Mesendoderm (in vitro differentiated cells): ENCODE results near the gene SMTN.

ENCODE experiments used
- DNase-seq: peaks from one replicate; pipeline ENCODE4 v3.0.0; 2013
- H2AK5ac ChIP-seq: 2 replicates; pipeline ENCODE4 v1.6.1; 2013; ENCODE audit warnings: low read length, inconsistent platforms
- H2BK120ac ChIP-seq: 2 replicates; pipeline ENCODE4 v1.6.1; 2013; ENCODE audit warnings: low read depth, mild to moderate bottlenecking, low read length, moderate library complexity, mixed read lengths
- H2BK15ac ChIP-seq: replicated peaks from 2 replicates; pipeline ENCODE4 v1.6.1; 2013; ENCODE audit warnings: low read depth, mild to moderate bottlenecking, moderate library complexity
- H2BK5ac ChIP-seq: 2 replicates; pipeline ENCODE4 v1.6.1; 2013; ENCODE audit warnings: low read length, inconsistent platforms
- H3K18ac ChIP-seq: 2 replicates; pipeline ENCODE4 v1.6.1; 2013; ENCODE audit warnings: mild to moderate bottlenecking, low read length, mixed read lengths
- H3K23ac ChIP-seq: one replicate; pipeline ENCODE4 v1.6.1; 2013; ENCODE audit warnings: low read length
- H3K27ac ChIP-seq: 2 replicates; pipeline ENCODE4 v1.5.1; 2013; ENCODE audit warnings: low read depth, mild to moderate bottlenecking, inconsistent platforms, low read length, moderate library complexity
- H3K27me3 ChIP-seq: 2 replicates; pipeline ENCODE4 v1.6.1; 2013; ENCODE audit warnings: low read length, control low read depth, mild to moderate bottlenecking, inconsistent platforms; ENCODE audit not compliant: insufficient read depth, poor library complexity
- H3K36me3 ChIP-seq: 2 replicates; pipeline ENCODE4 v1.6.1; 2013; ENCODE audit warnings: low read length, inconsistent platforms; ENCODE audit not compliant: control insufficient read depth, insufficient read depth
- H3K4ac ChIP-seq: one replicate; pipeline ENCODE4 v1.6.1; 2013; ENCODE audit warnings: low read depth, mild to moderate bottlenecking, low read length, moderate library complexity
- H3K4me1 ChIP-seq: 2 replicates; pipeline ENCODE4 v1.6.1; 2013; ENCODE audit warnings: low read depth, low read length, inconsistent platforms; ENCODE audit not compliant: control insufficient read depth
- H3K4me2 ChIP-seq: 2 replicates; pipeline ENCODE4 v1.6.1; 2013; ENCODE audit warnings: low read length
- H3K4me3 ChIP-seq: 2 replicates; pipeline ENCODE4 v1.5.1; 2013; ENCODE audit warnings: mild to moderate bottlenecking, low read length
- H3K56ac ChIP-seq: one replicate; pipeline ENCODE4 v1.6.1; 2013; ENCODE audit warnings: low read length
- H3K79me1 ChIP-seq: 2 replicates; pipeline ENCODE4 v1.6.1; 2013; ENCODE audit warnings: low read length, inconsistent platforms
- H3K79me2 ChIP-seq: 2 replicates; pipeline ENCODE4 v1.6.1; 2013; ENCODE audit warnings: mild to moderate bottlenecking, low read length; ENCODE audit not compliant: control insufficient read depth, insufficient read depth
- H3K9ac ChIP-seq: 2 replicates; pipeline ENCODE4 v1.6.1; 2013; ENCODE audit warnings: low read length, inconsistent platforms
- H4K5ac ChIP-seq: one replicate; pipeline ENCODE4 v1.6.1; 2013; ENCODE audit warnings: low read length
- H4K8ac ChIP-seq: one replicate; pipeline ENCODE4 v1.6.1; 2013; ENCODE audit warnings: low read depth, mild to moderate bottlenecking, control low read depth, low read length, moderate library complexity
- WGBS: extraction: QIAGEN DNeasy Blood & Tissue Kit; methylation state at CpG from one replicate; pipeline ENCODE4 v1.1.7; 2013; ENCODE audit warnings: low lambda C conversion rate, missing lambda C conversion rate; ENCODE audit not compliant: insufficient coverage; ENCODE audit errors: extremely low coverage; 5-methylcytosine and 5-hydroxymethylcytosine counted together

SMTN gene

GRCh38 chr22:31098632-31099110, 17.6 kb downstream of the SMTN start:
- no peaks in the 10 kb centered on the region for H3K36me3 ChIP-seq
- no peak overlapping the region for H3K27ac ChIP-seq
- H3K18ac ChIP-seq: no peak overlapping the region
- no peak overlapping the region for H4K5ac ChIP-seq
- no peaks in the 10 kb centered on the region for H3K79me2 ChIP-seq
- DNase-seq: peak; percentile 81
- no peak overlapping the region for H3K23ac ChIP-seq
- H3K27me3 ChIP-seq: no peaks in the 10 kb centered on the region
- no peak overlapping the region for H2BK5ac ChIP-seq
- H2BK120ac ChIP-seq: no peak overlapping the region
- no peak overlapping the region for H3K4me3 ChIP-seq
- H2AK5ac ChIP-seq: no peak overlapping the region
- peak overlapping the region; percentile 45 for H3K56ac ChIP-seq
- no peak overlapping the region for H3K4ac ChIP-seq
- WGBS: no CpG with 5 or more reads among the region's 36 CpGs
- H3K4me2 ChIP-seq: peak overlapping the region; percentile 12
- peak overlapping the region; percentile 49 for H3K9ac ChIP-seq
- H2BK15ac ChIP-seq: no peak overlapping the region
- no peak overlapping the region for H4K8ac ChIP-seq
- peaks cover 2% of the 10 kb centered on the region for H3K4me1 ChIP-seq
- H3K79me1 ChIP-seq: no peaks in the 10 kb centered on the region

GRCh38 chr22:31099386-31099785, 18.3 kb downstream of the SMTN start:
- Histone ChIP-seq H3K36me3 (no peaks in the 10 kb centered on the region), H3K4me3 (no peak overlapping the region), H3K9ac (no peak overlapping the region), H3K27ac (no peak overlapping the region), H3K4ac (no peak overlapping the region), H2AK5ac (no peak overlapping the region), H2BK5ac (no peak overlapping the region), H3K4me2 (no peak overlapping the region), H4K5ac (no peak overlapping the region), H3K4me1 (peaks cover 2% of the 10 kb centered on the region), H3K79me1 (no peaks in the 10 kb centered on the region), H3K56ac (no peak overlapping the region), H4K8ac (no peak overlapping the region), H3K23ac (no peak overlapping the region), H3K18ac (no peak overlapping the region), H3K79me2 (no peaks in the 10 kb centered on the region), H3K27me3 (no peaks in the 10 kb centered on the region), H2BK120ac (no peak overlapping the region), H2BK15ac (no peak overlapping the region)
- DNase-seq: no peak
- WGBS: no CpG with 5 or more reads among the region's 6 CpGs

- WGBS: no CpG with 5 or more reads among the region's 34 CpGs
- no peak overlapping the region for H3K4me2 ChIP-seq
- H2AK5ac ChIP-seq: no peak overlapping the region
- no peak overlapping the region for H4K8ac ChIP-seq
- no peaks in the 10 kb centered on the region for H3K79me1 ChIP-seq
- no peak overlapping the region for H3K23ac ChIP-seq
- H3K27me3 ChIP-seq: no peaks in the 10 kb centered on the region
- no peak overlapping the region for H3K9ac ChIP-seq
- no peak overlapping the region for H3K27ac ChIP-seq
- no peaks in the 10 kb centered on the region for H3K36me3 ChIP-seq
- H3K79me2 ChIP-seq: no peaks in the 10 kb centered on the region
- H3K4me1 ChIP-seq: peaks cover 2% of the 10 kb centered on the region
- H2BK5ac ChIP-seq: no peak overlapping the region
- no peak overlapping the region for H4K5ac ChIP-seq
- no peak for DNase-seq
- no peak overlapping the region for H2BK120ac ChIP-seq
- H2BK15ac ChIP-seq: no peak overlapping the region
- no peak overlapping the region for H3K4ac ChIP-seq
- H3K4me3 ChIP-seq: no peak overlapping the region
- no peak overlapping the region for H3K18ac ChIP-seq
- H3K56ac ChIP-seq: no peak overlapping the region
Observed at GRCh38 chr22:31099841-31100761, 19.0 kb downstream of the SMTN start.

GRCh38 chr22:31100762-31101525, 19.8 kb downstream of the SMTN start:
- Histone ChIP-seq H2BK15ac (no peak overlapping the region), H3K27ac (no peak overlapping the region), H2AK5ac (no peak overlapping the region), H3K79me1 (no peaks in the 10 kb centered on the region), H3K4me2 (no peak overlapping the region), H3K36me3 (no peaks in the 10 kb centered on the region), H3K4me1 (peaks cover 4% of the 10 kb centered on the region), H3K18ac (no peak overlapping the region), H3K23ac (no peak overlapping the region), H3K79me2 (no peaks in the 10 kb centered on the region), H3K4me3 (no peak overlapping the region), H2BK120ac (no peak overlapping the region), H4K8ac (no peak overlapping the region), H4K5ac (no peak overlapping the region), H3K9ac (no peak overlapping the region), H3K27me3 (no peaks in the 10 kb centered on the region), H3K56ac (no peak overlapping the region), H2BK5ac (no peak overlapping the region), H3K4ac (no peak overlapping the region)
- WGBS: no CpG with 5 or more reads among the region's 18 CpGs
- no peak for DNase-seq

GRCh38 chr22:31102441-31103081, 21.4 kb downstream of the SMTN start:
- peak; percentile 59 for DNase-seq
- no peak overlapping the region for H4K8ac ChIP-seq
- H3K4me3 ChIP-seq: no peak overlapping the region
- H2BK5ac ChIP-seq: no peak overlapping the region
- no CpG with 5 or more reads among the region's 8 CpGs for WGBS
- no peaks in the 10 kb centered on the region for H3K27me3 ChIP-seq
- no peak overlapping the region for H3K56ac ChIP-seq
- H3K18ac ChIP-seq: no peak overlapping the region
- H3K23ac ChIP-seq: no peak overlapping the region
- no peak overlapping the region for H3K4ac ChIP-seq
- H3K9ac ChIP-seq: no peak overlapping the region
- H3K27ac ChIP-seq: no peak overlapping the region
- H2BK120ac ChIP-seq: no peak overlapping the region
- no peak overlapping the region for H2AK5ac ChIP-seq
- no peak overlapping the region for H4K5ac ChIP-seq
- H3K4me2 ChIP-seq: no peak overlapping the region
- peaks cover 4% of the 10 kb centered on the region for H3K4me1 ChIP-seq
- no peaks in the 10 kb centered on the region for H3K79me2 ChIP-seq
- H3K79me1 ChIP-seq: no peaks in the 10 kb centered on the region
- no peaks in the 10 kb centered on the region for H3K36me3 ChIP-seq
- H2BK15ac ChIP-seq: no peak overlapping the region
